Spleen (tissue), 11 donors: ENCODE data around the gene SEPHS2. TPM values are rescaled to one million over a fixed set of nuclear protein-coding genes. Genes with fewer than 3 reads are reported as not detected.

Experiments used
- DNase-seq: peaks from one replicate; pipeline ENCODE4 v3.0.0-alpha.2; 2020
- H3K27ac ChIP-seq, 8 donors: fragments of 200-600 bp; sonication (generic) in 7 of 8; 1 replicate in 4 of 8; 2 replicates in 4 of 8; pipeline versions ENCODE4 v1.5.0 to v1.8.0; 2016 to 2021; ENCODE audit warnings: inconsistent platforms in 4 of 8, mild to moderate bottlenecking in 4 of 8, moderate library complexity in 1 of 8
- H3K27me3 ChIP-seq, 7 donors: fragments of 200-600 bp; sonication (generic) in 6 of 7; replicated peaks in 1 of 7; 1 replicate in 4 of 7; 2 replicates in 3 of 7; pipeline versions ENCODE4 v1.5.0 to v1.8.0; 2016 to 2021; ENCODE audit warnings: inconsistent platforms in 3 of 7, mild to moderate bottlenecking in 1 of 7
- H3K36me3 ChIP-seq, 6 donors: fragments of 200-600 bp; sonication (generic) in 5 of 6; 1 replicate in 4 of 6; 2 replicates in 2 of 6; pipeline versions ENCODE4 v1.5.0 to v1.8.0; 2016 to 2021; ENCODE audit warnings: inconsistent platforms in 2 of 6
- H3K4me1 ChIP-seq, 6 donors: fragments of 200-600 bp; sonication (generic) in 5 of 6; 1 replicate in 3 of 6; 2 replicates in 3 of 6; pipeline versions ENCODE4 v1.5.0 to v1.8.0; 2016 to 2021; ENCODE audit warnings: inconsistent platforms in 3 of 6
- H3K4me3 ChIP-seq, 8 donors: fragments of 200-600 bp; sonication (generic) in 7 of 8; 1 replicate in 4 of 8; 2 replicates in 4 of 8; pipeline versions ENCODE4 v1.5.0 to v1.8.0; 2016 to 2021; ENCODE audit warnings: inconsistent platforms in 4 of 8, mild to moderate bottlenecking in 4 of 8, moderate library complexity in 2 of 8
- H3K9me3 ChIP-seq, 8 donors: fragments of 200-600 bp; sonication (generic) in 7 of 8; 1 replicate in 4 of 8; 2 replicates in 4 of 8; pipeline versions ENCODE4 v1.5.0 to v1.8.0; 2016 to 2021; ENCODE audit warnings: inconsistent platforms in 4 of 8
- CTCF ChIP-seq, 11 experiments: fragments of 200-600 bp in 7 of 11; fragments of 450-650 bp in 4 of 11; sonication (generic) in 4 of 11; IDR thresholded peaks in 8 of 11; conservative IDR thresholded peaks in 3 of 11; 1 replicate in 7 of 11; 2 replicates in 4 of 11; pipeline versions ENCODE4 v1.4.0 to v1.8.0; 2016 to 2021; ENCODE audit warnings: antibody characterized with exemption in 11 of 11, inconsistent platforms in 4 of 11, mild to moderate bottlenecking in 1 of 11
- POLR2A ChIP-seq, 3 donors: fragments of 450-650 bp; IDR thresholded peaks; one replicate each; pipeline ENCODE4 v1.5.1; 2017; ENCODE audit warnings: antibody characterized with exemption in 3 of 3, mild to moderate bottlenecking in 1 of 3
- POLR2AphosphoS5 ChIP-seq, 3 donors: sonication (generic); formaldehyde crosslinking; IDR thresholded peaks; one replicate each; pipeline ENCODE4 v1.5.1; 2017; ENCODE audit warnings: antibody characterized with exemption in 3 of 3
- whole genome bisulfite sequencing, 5 donors: extraction: QIAGEN DNeasy Blood & Tissue Kit in 3 of 5; methylation state at CpG; one replicate each; pipeline versions ENCODE4 v1.1.5 to v1.1.7; 2013 to 2018; 5-methylcytosine and 5-hydroxymethylcytosine counted together
- intact Hi-C: fragments of 100-400 bp; cut with DNase I; formaldehyde crosslinking; loops from one replicate; pipeline ENCODE4 v1.15.0; 2023; ENCODE audit warnings: low total_unique reads
- polyA plus RNA-seq, 3 donors: library from polyadenylated mRNA; stranded (reverse); fragments of 200-250 nt; gene quantifications; one replicate each; pipeline ENCODE4 v1.2.1, GENCODE V29; 2013
- total RNA-seq, 7 donors: library from RNA; depleted of rRNA in 3 of 7; stranded (reverse); fragments of >200 nt in 3 of 7; fragmentation: NEBNext Ultra II Directional in 4 of 7; extraction: Animal tissue kit (Norgen Biotek cat#: 25700) in 4 of 7; gene quantifications; one replicate each; pipeline versions ENCODE4 v1.1.0 to v1.2.1, GENCODE V29; 2016 to 2021
- donor health status: healthy with polysubstance abuse.
- donor health status: DM: no; HTN: no; CAD: no; lungs with moderate emphysema.
- donor health status: DM: no; HTN: no; CAD: no.
- donor health status: Bipolar disorder and iron deficiency.
- donor health status: healthy.
- donor health status: DM: no; HTN: no; CAD: no.
- donor health status: DM: yes; HTN: yes; CAD: no.

The SEPHS2 gene
- total and polyA plus RNA-seq, 10 donors = 35.5 to 56.0 (median 46.6) TPM

DNA sequence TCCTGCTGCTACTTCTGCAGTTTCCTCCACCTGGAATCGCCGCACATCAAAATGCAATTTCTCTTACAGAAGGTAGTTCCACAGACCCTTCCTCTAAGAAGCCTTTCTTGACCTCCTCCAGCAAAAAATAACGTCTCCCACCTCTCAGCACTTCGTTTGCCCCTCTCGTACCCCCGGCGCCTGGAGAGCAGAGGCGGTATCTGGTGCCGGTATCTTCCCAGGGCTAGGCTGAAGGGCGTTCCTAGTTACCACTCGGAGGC, 16.3 kb downstream of the SEPHS2 start:
- no peaks in the 10 kb centered on the region for H3K27me3 ChIP-seq
- H3K4me3 ChIP-seq = peak overlapping the region; percentile 54 to 98 (median 82)
- peaks cover 5 to 32% (median 24%) of the 10 kb centered on the region in 6 donors for H3K4me1 ChIP-seq
- peak overlapping the region; percentile 22 to 90 (median 83) for H3K27ac ChIP-seq
- intact Hi-C loops = no loop called here
- no peaks in the 10 kb centered on the region for H3K9me3 ChIP-seq
- WGBS, 5 donors = 1 to 3% (median 2%) methylated on average over 11 of the region's 11 CpGs
- H3K36me3 ChIP-seq = peaks cover 0 to 41% (median 16%) of the 10 kb centered on the region in 6 donors
- TF ChIP-seq POLR2AphosphoS5 (IDR thresholded peaks at IDR 0.05) (no peak), POLR2A (IDR thresholded peaks at IDR 0.05) (no peak), CTCF (IDR thresholded peaks at IDR 0.05 in 8 of 11, conservative IDR thresholded peaks at IDR 0.05 in 3 of 11) (no peak)
- DNase-seq = no peak

- TF ChIP-seq POLR2AphosphoS5 (IDR thresholded peaks at IDR 0.05) (no peak), POLR2A (IDR thresholded peaks at IDR 0.05) (no peak), CTCF (IDR thresholded peaks at IDR 0.05 in 8 of 11, conservative IDR thresholded peaks at IDR 0.05 in 3 of 11) (no peak)
- intact Hi-C loops = no loop called here
- DNase-seq = no peak
- peaks cover 0 to 53% (median 29%) of the 10 kb centered on the region in 6 donors for H3K36me3 ChIP-seq
- H3K4me3 ChIP-seq = no peak overlapping the region
- no peaks in the 10 kb centered on the region for H3K9me3 ChIP-seq
- WGBS, 5 donors = 91 to 96% (median 94%) methylated on average over 4 of the region's 4 CpGs
- peaks cover 5 to 32% (median 24%) of the 10 kb centered on the region in 6 donors for H3K4me1 ChIP-seq
- no peaks in the 10 kb centered on the region for H3K27me3 ChIP-seq
- H3K27ac ChIP-seq = peak overlapping the region in 1 of 8 donors; percentile 88
These were observed 17.6 kb downstream of the SEPHS2 start for GRCh38 chr16:30428055-30428454.

DNA sequence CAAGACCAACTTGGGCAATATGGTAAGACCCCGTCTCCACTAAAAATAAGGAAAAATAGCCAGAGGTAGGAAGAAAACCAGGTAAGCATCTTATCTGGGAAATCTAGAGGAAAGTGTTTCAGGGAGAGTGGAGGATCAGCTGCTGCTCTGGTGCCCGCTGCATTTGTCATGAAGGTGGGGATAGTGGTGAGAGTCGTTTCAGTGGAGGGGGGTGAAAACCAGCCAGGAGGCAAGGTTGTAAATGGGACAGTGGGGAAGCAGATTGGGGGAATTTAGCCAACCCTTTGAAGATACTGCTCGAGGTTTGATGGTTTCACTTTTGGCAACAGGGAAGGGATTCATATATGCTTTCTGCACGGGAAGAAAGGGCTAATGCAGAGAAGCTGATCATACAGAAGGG, 24.7 kb downstream of the SEPHS2 start:
- Histone ChIP-seq H3K4me3 (no peak overlapping the region), H3K4me1 (peaks cover 4 to 21% (median 16%) of the 10 kb centered on the region in 6 donors), H3K9me3 (no peaks in the 10 kb centered on the region), H3K36me3 (peaks cover 0 to 61% (median 40%) of the 10 kb centered on the region in 6 donors), H3K27ac (no peak overlapping the region), H3K27me3 (no peaks in the 10 kb centered on the region)
- TF ChIP-seq POLR2A (IDR thresholded peaks at IDR 0.05) (no peak), CTCF (IDR thresholded peaks at IDR 0.05 in 8 of 11, conservative IDR thresholded peaks at IDR 0.05 in 3 of 11) (no peak), POLR2AphosphoS5 (IDR thresholded peaks at IDR 0.05) (no peak)
- WGBS, 5 donors = 76 to 89% (median 80%) methylated on average over 5 of the region's 5 CpGs
- intact Hi-C loops = no loop called here
- DNase-seq = no peak

DNA sequence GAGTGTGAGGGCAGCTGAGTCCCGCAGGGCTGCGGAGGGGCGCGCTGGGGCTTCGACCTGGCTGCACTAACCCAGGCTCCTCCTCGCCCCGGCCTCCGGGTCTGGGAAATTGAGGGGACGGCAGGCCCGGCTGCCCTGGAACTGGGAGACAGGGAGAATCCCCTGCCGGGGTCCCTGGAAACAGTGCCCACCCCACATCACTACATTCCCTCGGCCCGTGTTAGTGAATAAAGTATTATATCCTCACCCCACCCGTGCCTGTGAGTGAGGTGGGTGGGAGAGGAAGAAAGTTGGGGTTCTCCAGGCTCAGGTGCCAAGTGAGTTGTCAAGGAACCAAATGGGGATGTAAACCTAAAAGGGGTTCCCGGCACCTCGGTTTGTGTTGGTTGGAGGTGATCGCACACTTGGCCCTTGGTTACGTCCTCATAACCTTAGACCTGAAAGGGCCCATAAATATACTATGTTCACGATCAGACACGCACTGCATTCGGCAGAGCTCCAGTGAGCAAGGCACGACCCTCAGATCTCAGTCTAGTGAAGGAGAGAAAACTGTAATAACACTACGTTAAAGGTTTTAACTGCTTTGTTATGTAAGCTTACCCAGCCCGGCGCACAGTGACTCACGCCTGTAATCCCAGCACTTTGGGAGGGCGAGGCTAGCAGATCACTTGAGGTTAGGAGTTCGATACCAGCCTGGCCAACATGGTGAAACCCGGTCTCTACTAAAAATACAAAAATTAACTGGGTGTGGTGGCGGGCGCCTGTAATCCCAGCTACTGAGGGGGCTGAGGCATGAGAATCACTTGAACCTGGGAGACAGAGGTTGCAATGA, 27.1 kb downstream of the SEPHS2 start:
- peaks cover 4 to 21% (median 16%) of the 10 kb centered on the region in 6 donors for H3K4me1 ChIP-seq
- 63 to 67% (median 63%) methylated on average over 31 of the region's 31 CpGs for WGBS, 5 donors
- no peak for DNase-seq
- peaks cover 0 to 45% (median 26%) of the 10 kb centered on the region in 6 donors for H3K36me3 ChIP-seq
- H3K9me3 ChIP-seq = no peaks in the 10 kb centered on the region
- peak overlapping the region; percentile 51 to 77 (median 67) for H3K4me3 ChIP-seq
- H3K27ac ChIP-seq = peak overlapping the region; percentile 86 to 94 (median 89)
- TF ChIP-seq POLR2A (IDR thresholded peaks at IDR 0.05) (no peak), CTCF (IDR thresholded peaks at IDR 0.05 in 8 of 11, conservative IDR thresholded peaks at IDR 0.05 in 3 of 11) (no peak), POLR2AphosphoS5 (IDR thresholded peaks at IDR 0.05) (no peak)
- H3K27me3 ChIP-seq = no peaks in the 10 kb centered on the region
- intact Hi-C loops = no loop called here
